IPS-20b (cell line): Measurements from ENCODE around the gene TGFB1.
"Not testable (repeated sequence)": the region's sequence is repeated elsewhere in the genome, so short reads cannot be mapped to it uniquely, and the experiment has no call there.

Experiments used
- H3K27ac ChIP-seq: one replicate; pipeline ENCODE4 v1.5.1; 2013; ENCODE audit warnings: low read length
- H3K27me3 ChIP-seq: 2 replicates; pipeline ENCODE4 v1.6.1; 2013; ENCODE audit warnings: mild to moderate bottlenecking, low read length, inconsistent platforms; ENCODE audit not compliant: insufficient read depth
- H3K36me3 ChIP-seq: 2 replicates; pipeline ENCODE4 v1.6.1; 2013; ENCODE audit warnings: low read depth, mild to moderate bottlenecking, inconsistent platforms, low read length, moderate library complexity; ENCODE audit not compliant: insufficient read depth
- H3K4me1 ChIP-seq: 2 replicates; pipeline ENCODE4 v1.6.1; 2013; ENCODE audit warnings: mild to moderate bottlenecking, control low read depth, inconsistent platforms, low read length, moderate library complexity; ENCODE audit not compliant: insufficient read depth
- H3K4me3 ChIP-seq: 2 replicates; pipeline ENCODE4 v1.5.1; 2013; ENCODE audit warnings: mild to moderate bottlenecking, low read length, inconsistent platforms
- H3K9ac ChIP-seq: 2 replicates; pipeline ENCODE4 v1.6.1; 2013; ENCODE audit warnings: low read depth, mild to moderate bottlenecking, inconsistent platforms, low read length, moderate library complexity
- H3K9me3 ChIP-seq: 2 replicates; pipeline ENCODE4 v1.6.1; 2013; ENCODE audit warnings: mild to moderate bottlenecking, low read depth, low read length, inconsistent platforms; ENCODE audit not compliant: insufficient read depth

TGFB1 gene

GRCh38 chr19:41355035-41355434 lies 1.3 kb upstream of the TGFB1 start:
- Histone ChIP-seq H3K9ac (no peak overlapping the region), H3K27me3 (peaks cover 45% of the 10 kb centered on the region), H3K4me3 (no peak overlapping the region), H3K27ac (no peak overlapping the region), H3K9me3 (no peaks in the 10 kb centered on the region), H3K4me1 (peaks cover 4% of the 10 kb centered on the region; the same call in 1 of the 2 replicates), H3K36me3 (no peaks in the 10 kb centered on the region)

DNA sequence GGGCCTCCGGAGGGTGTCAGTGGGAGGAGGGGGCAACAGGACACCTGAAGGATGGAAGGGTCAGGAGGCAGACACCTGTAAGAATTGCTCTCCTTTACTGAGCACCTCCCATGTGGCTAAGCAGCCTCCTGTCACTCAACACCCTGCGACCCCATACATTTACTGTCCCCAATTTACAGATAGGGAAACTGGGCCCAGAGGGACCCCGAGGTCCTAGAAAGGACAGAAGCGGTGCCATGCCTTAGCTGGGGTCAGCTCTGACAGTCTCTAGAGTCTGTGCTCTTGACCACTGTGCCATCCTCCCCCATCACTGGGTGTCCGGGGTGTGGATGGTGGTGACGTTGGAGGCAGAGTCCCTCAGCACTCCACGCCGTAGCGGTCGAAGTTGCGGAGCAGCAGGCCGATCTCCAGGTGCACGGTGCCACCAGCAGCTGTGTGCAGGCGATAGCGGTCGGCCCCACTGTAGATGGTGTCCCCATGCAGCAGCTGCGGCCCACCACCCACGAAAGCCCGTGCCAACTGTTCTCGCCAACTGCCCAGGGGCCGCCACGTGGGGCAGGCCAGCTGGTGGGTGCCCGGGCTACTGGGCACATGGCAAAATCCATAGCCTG lies 726 bp upstream of the TGFB1 start:
- Histone ChIP-seq H3K36me3 (no peaks in the 10 kb centered on the region), H3K27ac (no peak overlapping the region), H3K27me3 (peaks cover 51% of the 10 kb centered on the region), H3K9ac (no peak overlapping the region), H3K9me3 (no peaks in the 10 kb centered on the region), H3K4me1 (peaks cover 4% of the 10 kb centered on the region; the same call in 1 of the 2 replicates), H3K4me3 (peak overlapping the region; percentile 72)

GRCh38 chr19:41352609-41353465 lies 885 bp downstream of the TGFB1 start:
- no peak overlapping the region for H3K27ac ChIP-seq
- H3K4me1 ChIP-seq: peaks cover 4% of the 10 kb centered on the region; the same call in 1 of the 2 replicates
- H3K4me3 ChIP-seq: peak overlapping the region; percentile 72
- H3K9ac ChIP-seq: peak overlapping the region; percentile 58; the same call in 1 of the 2 replicates
- peaks cover 55% of the 10 kb centered on the region for H3K27me3 ChIP-seq
- no peaks in the 10 kb centered on the region for H3K36me3 ChIP-seq
- no peaks in the 10 kb centered on the region for H3K9me3 ChIP-seq

DNA sequence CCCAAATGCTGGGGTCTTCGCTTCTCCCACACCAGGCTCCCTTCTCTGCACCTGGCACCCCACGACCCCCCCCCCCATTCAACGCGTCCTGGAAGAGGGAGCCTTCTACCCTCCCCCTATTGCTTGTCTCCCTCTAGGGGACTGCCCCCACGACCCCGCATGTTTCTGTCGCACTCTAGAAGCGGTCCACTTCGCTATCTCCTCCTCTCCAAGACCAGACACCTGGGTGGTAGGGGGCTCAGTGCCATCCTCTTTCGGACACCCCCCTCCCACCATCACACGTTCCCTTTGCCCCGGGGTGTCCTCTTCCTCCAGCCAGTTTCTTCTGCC lies 1.5 kb downstream of the TGFB1 start:
- H3K36me3 ChIP-seq: no peaks in the 10 kb centered on the region
- no peak overlapping the region for H3K9ac ChIP-seq
- peaks cover 55% of the 10 kb centered on the region for H3K27me3 ChIP-seq
- H3K9me3 ChIP-seq: no peaks in the 10 kb centered on the region
- peaks cover 4% of the 10 kb centered on the region; the same call in 1 of the 2 replicates for H3K4me1 ChIP-seq
- no peak overlapping the region for H3K27ac ChIP-seq
- H3K4me3 ChIP-seq: peak overlapping the region; percentile 72

DNA sequence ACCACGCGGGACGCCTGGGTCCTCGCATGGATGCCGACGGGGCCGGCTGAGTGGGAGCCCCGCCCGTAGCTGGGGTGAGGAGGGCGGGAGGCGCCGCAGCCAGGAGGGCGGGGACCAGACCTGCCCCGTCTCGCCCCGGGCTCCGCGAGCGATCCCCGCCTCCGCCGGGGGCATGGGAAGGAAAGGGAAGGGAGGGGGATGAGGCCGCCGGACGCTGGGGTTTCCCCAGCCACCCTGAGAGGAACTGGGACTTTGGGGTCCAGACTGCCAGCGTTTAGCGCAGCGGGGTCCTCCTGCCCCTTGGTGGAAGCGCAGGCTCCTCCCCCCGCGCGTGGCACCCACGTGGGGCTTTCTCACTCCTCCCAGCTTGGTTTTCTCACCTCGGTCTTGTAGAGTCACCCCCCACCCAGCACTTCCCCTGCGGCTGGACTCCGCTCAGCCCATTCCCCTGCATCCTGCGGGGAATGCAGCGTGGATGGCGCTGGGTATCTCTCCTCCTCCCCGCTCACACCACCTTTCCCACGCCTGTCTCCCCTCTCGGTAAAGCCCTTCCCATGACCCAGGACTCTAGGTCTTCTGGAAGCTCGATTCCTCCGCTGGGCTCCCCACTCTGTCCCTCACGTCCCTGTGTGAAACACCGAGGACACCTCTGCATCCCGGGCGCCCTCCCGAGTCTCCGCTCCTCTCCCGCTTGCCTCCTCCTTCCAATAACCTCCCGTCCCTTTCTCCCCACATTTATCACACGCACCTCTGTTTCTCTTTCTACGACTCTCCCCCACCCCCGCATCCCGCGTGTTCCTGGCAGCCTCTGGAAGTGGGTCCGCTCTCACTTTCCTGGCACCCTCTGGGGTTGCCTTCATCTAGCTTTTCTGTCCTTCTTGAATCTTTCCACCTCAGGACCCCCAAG lies 2.1 kb downstream of the TGFB1 start:
- Histone ChIP-seq H3K27me3 (peaks cover 55% of the 10 kb centered on the region), H3K4me1 (peaks cover 4% of the 10 kb centered on the region; the same call in 1 of the 2 replicates), H3K9me3 (no peaks in the 10 kb centered on the region), H3K36me3 (no peaks in the 10 kb centered on the region), H3K9ac (no peak overlapping the region), H3K27ac (no peak overlapping the region), H3K4me3 (peak overlapping the region; percentile 72)

GRCh38 chr19:41350735-41351338 lies 2.9 kb downstream of the TGFB1 start:
- H3K9me3 ChIP-seq: no peaks in the 10 kb centered on the region
- H3K4me3 ChIP-seq: peak overlapping the region; percentile 72
- no peak overlapping the region for H3K9ac ChIP-seq
- peaks cover 55% of the 10 kb centered on the region for H3K27me3 ChIP-seq
- H3K27ac ChIP-seq: no peak overlapping the region
- H3K36me3 ChIP-seq: no peaks in the 10 kb centered on the region
- peaks cover 4% of the 10 kb centered on the region; the same call in 1 of the 2 replicates for H3K4me1 ChIP-seq

- H3K27ac ChIP-seq, H3K9ac ChIP-seq, H3K4me1 ChIP-seq, H3K4me3 ChIP-seq, H3K9me3 ChIP-seq, H3K36me3 ChIP-seq: not testable (repeated sequence)
- peaks cover 29% of the 10 kb centered on the region for H3K27me3 ChIP-seq
These were observed 6.8 kb downstream of the TGFB1 start for GRCh38 chr19:41346916-41347315.

- Histone ChIP-seq H3K9me3 (no peaks in the 10 kb centered on the region), H3K4me1 (no peaks in the 10 kb centered on the region), H3K36me3 (no peaks in the 10 kb centered on the region), H3K4me3 (no peak overlapping the region), H3K27me3 (peaks cover 1% of the 10 kb centered on the region; the same call in 1 of the 2 replicates), H3K9ac (no peak overlapping the region), H3K27ac (no peak overlapping the region)
These were observed 9.6 kb downstream of the TGFB1 start for GRCh38 chr19:41344162-41344561.

DNA sequence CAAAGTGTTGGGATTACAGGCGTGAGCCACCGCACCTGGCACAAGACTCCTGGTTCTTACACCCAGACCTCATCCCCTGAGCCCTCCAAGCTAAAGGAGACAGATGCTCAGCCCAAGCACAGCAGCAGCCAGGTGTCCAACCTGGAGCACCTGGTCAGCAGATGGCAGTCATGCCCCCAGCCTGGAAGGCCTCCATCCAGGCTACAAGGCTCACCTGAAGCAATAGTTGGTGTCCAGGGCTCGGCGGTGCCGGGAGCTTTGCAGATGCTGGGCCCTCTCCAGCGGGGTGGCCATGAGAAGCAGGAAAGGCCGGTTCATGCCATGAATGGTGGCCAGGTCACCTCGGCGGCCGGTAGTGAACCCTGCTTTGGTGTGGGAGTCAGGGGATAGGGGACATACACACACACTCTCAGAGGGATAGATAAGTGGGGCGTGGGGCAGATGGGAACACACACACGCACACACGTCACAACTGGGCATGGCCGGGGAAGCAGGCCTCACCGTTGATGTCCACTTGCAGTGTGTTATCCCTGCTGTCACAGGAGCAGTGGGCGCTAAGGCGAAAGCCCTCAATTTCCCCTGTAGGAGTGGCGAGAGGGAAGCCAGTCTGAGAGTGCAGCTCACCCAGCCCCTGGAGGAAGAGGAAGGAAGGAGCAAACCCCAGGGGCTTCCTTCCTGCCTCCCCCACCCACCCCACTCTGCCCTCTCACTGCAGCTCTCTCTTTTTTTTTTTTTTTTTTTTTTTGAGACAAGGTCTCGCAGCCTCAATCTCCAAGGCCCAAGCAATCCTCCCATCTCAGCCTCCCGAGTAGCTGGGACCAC lies 11.8 kb downstream of the TGFB1 start:
- no peak overlapping the region for H3K27ac ChIP-seq
- H3K36me3 ChIP-seq: no peaks in the 10 kb centered on the region
- no peaks in the 10 kb centered on the region for H3K9me3 ChIP-seq
- H3K4me3 ChIP-seq: no peak overlapping the region
- no peaks in the 10 kb centered on the region for H3K4me1 ChIP-seq
- no peaks in the 10 kb centered on the region for H3K27me3 ChIP-seq
- no peak overlapping the region for H3K9ac ChIP-seq

DNA sequence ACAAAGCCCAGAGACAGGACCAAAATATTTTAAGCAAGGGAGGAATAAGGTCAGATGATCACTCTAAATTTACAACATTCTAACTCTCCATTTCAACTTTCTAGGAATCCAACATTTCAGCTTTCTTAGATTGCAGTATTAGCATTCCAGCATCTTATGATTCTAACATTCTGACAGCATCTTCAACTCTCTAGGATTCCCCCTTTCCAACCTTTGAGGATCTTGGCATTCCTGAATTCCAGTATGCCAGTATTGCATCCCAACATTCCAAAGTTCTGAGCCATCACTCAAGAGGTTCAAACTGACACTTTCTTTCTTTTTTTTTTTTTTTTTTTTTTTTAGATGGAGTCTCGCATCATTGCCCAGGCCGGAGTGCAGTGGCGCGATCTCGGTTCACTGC lies 13.8 kb downstream of the TGFB1 start:
- H3K9ac ChIP-seq: no peak overlapping the region; the same call in 1 of the 2 replicates
- no peaks in the 10 kb centered on the region for H3K27me3 ChIP-seq
- no peak overlapping the region for H3K27ac ChIP-seq
- H3K9me3 ChIP-seq: no peaks in the 10 kb centered on the region
- H3K4me1 ChIP-seq: no peaks in the 10 kb centered on the region
- H3K4me3 ChIP-seq: no peak overlapping the region
- H3K36me3 ChIP-seq: no peaks in the 10 kb centered on the region
